GM13977 (cell line): ENCODE results near the gene PMAIP1.

Experiments used
- DNase-seq: peaks from one replicate; pipeline ENCODE4 v3.0.0; 2012; ENCODE audit warnings: low spot score
- in situ Hi-C: fragments of 300-500 bp; cut with MboI; formaldehyde crosslinking; loops from one replicate; pipeline ENCODE4 v1.12.0; 2022; ENCODE audit warnings: low sequenced_read_pairs, low pct_unique_long_range_greater_than_20kb, mixed read lengths, inconsistent platforms; ENCODE audit not compliant: unreplicated experiment
- TF ChIP-seq, protein P1 (sequence below): IDR thresholded peaks from 2 replicates; pipeline ENCODE4 v1.5.1; 2012; ENCODE audit warnings: mild to moderate bottlenecking, control low read depth; ENCODE audit not compliant: insufficient read depth; ENCODE audit errors: extremely low read depth, missing control alignments

PMAIP1 gene

DNA sequence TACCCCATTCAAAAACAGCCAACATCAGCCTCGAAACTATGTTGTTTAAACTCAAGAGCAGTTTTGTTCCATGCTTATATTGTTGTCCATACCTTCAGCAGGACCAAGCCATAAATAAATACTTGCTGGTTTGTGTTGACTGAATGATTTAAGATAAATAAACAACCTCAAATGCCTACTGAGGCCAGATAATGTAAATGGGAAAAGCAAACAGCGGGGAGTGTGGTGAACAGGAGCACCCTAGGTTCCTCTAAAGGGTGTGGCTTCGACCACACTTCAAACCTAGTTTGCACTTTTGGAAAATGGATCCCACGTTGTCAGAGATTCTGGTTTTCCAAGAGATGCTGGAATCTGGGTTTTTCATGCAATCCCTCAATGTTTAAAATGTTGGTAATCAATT, 1.7 kb upstream of the PMAIP1 start:
- TF ChIP-seq, protein P1, sequence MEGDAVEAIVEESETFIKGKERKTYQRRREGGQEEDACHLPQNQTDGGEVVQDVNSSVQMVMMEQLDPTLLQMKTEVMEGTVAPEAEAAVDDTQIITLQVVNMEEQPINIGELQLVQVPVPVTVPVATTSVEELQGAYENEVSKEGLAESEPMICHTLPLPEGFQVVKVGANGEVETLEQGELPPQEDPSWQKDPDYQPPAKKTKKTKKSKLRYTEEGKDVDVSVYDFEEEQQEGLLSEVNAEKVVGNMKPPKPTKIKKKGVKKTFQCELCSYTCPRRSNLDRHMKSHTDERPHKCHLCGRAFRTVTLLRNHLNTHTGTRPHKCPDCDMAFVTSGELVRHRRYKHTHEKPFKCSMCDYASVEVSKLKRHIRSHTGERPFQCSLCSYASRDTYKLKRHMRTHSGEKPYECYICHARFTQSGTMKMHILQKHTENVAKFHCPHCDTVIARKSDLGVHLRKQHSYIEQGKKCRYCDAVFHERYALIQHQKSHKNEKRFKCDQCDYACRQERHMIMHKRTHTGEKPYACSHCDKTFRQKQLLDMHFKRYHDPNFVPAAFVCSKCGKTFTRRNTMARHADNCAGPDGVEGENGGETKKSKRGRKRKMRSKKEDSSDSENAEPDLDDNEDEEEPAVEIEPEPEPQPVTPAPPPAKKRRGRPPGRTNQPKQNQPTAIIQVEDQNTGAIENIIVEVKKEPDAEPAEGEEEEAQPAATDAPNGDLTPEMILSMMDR: no peak
- DNase-seq: no peak
- in situ Hi-C loops: no loop called here

DNA sequence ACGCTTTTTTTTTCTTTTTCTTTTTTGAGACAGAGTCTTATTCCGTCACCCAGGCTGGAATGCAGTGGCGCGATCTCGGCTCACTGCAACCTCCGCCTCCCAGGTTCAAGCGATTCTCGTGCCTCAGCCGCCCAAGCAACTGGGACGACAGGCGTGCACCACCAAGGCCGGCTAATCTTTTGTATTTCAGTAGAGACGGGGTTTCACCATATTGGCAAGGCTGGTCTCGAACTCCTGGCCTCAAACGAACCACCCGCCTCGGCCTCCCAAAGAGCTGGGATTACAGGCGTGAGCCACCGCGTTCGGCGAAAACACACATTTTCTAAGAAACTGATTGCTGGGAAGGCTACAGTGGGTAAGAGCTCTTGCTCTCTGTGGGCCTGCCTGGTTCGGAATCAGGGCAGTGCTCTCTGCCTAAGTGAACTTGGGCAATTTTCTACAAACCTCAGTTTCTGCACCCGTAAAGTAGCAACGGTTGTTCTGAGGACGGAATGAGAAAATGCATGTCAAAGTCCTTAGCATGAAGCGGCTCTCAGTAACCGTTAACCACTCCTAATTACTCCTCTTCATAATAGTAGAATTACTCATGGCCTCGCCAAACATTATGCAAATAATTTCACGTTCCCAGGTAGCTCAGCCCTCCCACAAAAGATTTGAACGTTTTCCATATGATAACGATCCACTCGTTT, 1.0 kb upstream of the PMAIP1 start:
- TF ChIP-seq, protein P1: no peak
- DNase-seq: peak; percentile 45
- in situ Hi-C loops: no loop called here

DNA sequence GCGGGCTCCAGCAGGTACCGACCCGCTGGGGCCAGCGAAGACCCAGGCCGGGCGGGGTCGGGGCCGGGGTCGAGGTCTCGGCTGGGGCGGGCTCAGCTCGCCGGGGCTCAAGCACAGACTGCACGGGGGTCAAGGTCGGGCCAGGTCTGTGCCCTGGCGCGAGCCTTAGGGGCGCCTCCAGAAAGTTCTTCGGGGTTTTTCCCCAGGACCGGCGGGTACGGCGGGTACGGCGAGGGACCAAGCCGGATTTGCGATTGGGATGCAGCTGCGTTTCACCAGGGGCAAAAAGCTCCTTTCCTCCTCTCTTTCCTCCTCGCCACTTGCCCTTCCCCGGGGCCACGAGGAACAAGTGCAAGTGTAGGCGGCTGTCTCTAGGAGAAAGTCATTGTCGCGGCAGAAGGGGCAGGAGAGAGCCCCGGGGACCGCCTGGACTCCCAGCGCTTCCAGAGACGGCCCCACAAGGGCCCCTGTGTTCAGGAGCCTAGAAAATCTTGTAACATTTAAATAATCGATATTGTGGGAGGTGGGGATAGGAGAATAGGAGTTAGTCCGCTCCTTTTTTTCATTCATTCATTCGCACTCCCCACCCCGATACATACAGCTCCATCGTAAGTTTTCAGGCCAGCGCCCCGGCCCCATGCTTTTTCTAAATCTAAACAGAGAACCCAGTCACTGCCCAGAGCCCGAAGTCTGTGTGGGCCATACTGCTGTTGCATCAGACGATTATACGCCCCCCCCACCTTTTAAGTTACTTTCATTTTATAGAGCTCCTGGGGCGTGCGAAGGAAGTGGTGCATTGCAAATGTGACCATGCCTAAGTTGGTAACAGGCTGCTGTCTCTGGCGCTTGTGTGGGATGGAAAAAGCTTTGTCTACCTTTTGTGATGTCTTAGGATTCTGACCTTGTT, 679 bp downstream of the PMAIP1 start:
- TF ChIP-seq, protein P1: no peak
- DNase-seq: peak; percentile 72
- in situ Hi-C loops: no loop called here

DNA sequence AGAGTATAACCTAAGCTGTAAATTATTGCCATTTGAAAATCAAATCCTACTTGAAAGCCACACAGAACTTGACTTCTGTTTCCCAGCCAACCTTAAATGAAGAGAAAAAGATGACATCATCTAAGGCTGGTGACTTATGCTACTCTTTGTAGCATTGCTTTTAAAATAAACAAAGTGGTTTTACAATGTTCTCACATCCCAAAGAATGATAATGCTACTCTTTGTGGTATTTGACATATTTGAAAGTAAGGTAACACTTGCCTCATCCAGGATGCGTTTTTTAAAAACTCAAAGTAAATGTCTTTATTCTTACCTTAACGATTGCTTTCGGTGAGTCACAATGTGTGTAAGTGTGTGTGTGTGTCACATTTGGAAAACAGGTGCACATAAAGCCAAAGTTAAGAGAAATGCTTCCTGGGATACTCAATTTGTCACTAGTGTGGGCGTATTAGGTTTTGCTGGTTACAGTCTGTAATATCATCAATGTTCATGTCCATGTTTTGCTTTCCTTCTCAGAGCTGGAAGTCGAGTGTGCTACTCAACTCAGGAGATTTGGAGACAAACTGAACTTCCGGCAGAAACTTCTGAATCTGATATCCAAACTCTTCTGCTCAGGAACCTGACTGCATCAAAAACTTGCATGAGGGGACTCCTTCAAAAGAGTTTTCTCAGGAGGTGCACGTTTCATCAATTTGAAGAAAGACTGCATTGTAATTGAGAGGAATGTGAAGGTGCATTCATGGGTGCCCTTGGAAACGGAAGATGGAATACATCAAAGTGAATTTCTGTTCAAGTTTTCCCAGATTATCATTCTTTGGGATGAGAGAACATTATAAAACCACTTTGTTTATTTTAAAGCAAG, 2.6 kb downstream of the PMAIP1 start:
- peak; percentile 28 for DNase-seq
- in situ Hi-C loops: no loop called here

DNA sequence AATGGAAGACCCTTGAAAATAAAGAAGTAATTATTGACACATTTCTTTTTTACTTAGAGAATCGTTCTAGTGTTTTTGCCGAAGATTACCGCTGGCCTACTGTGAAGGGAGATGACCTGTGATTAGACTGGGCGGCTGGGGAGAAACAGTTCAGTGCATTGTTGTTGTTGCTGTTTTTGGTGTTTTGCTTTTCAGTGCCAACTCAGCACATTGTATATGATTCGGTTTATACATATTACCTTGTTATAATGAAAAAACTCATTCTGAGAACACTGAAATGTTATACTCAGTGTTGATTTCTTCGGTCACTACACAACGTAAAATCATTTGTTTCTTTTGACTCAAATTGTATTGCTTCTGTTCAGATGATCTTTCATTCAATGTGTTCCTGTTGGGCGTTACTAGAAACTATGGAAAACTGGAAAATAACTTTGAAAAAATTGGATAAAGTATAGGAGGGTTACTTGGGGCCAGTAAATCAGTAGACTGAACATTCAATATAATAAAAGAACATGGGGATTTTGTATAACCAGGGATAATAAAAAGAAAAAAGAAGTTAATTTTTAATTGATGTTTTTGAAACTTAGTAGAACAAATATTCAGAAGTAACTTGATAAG, 3.3 kb downstream of the PMAIP1 start:
- in situ Hi-C loops: no loop called here
- TF ChIP-seq, protein P1: no peak
- DNase-seq: no peak

More for the DNA sequence above, 2.6 kb downstream of the PMAIP1 start:
- TF ChIP-seq, protein P1: no peak
